ENCODE data around the gene GPR137. TPM values are rescaled to one million over a fixed set of nuclear protein-coding genes. Genes with fewer than 3 reads are reported as not detected.

GPR137 gene
- total RNA-seq, 1 donor from 2014 or later = 56.5 TPM

Other genes starting within 250 kb of the GPR137 start
- 0.17 and 0.24 TPM in 2 replicates for gene FLRT1, start 249.9 kb upstream of the GPR137 start, total RNA-seq
- 28.0 and 30.6 TPM in 2 replicates for gene MACROD1, start 119.7 kb upstream of the GPR137 start, total RNA-seq
- gene STIP1, start 99.7 kb upstream of the GPR137 start, total RNA-seq = 189 and 209 TPM in 2 replicates
- gene FERMT3, start 79.1 kb upstream of the GPR137 start, total RNA-seq = 5.4 and 5.9 TPM in 2 replicates
- 52.0 and 53.9 TPM in 2 replicates for gene TRPT1, start 59.7 kb upstream of the GPR137 start, total RNA-seq
- gene NUDT22, start 59.6 kb upstream of the GPR137 start, total RNA-seq = 42.9 and 48.2 TPM in 2 replicates
- 35.4 and 39.1 TPM in 2 replicates for gene DNAJC4, start 55.3 kb upstream of the GPR137 start, total RNA-seq
- 66.1 and 68.2 TPM in 2 replicates for gene VEGFB, start 51.3 kb upstream of the GPR137 start, total RNA-seq
- gene FKBP2, start 44.8 kb upstream of the GPR137 start, total RNA-seq = 48.5 and 57.7 TPM in 2 replicates
- gene PPP1R14B, start 38.9 kb upstream of the GPR137 start, total RNA-seq = 198 TPM in 2 replicates
- 22.6 and 27.3 TPM in 2 replicates for gene PLCB3, start 34.3 kb upstream of the GPR137 start, total RNA-seq
- 42.8 and 46.9 TPM in 2 replicates for gene BAD, start 1.2 kb upstream of the GPR137 start, total RNA-seq
- gene KCNK4, start 5.5 kb downstream of the GPR137 start, total RNA-seq = 0.62 TPM in 1 of 2 replicates, not detected in the other
- gene CATSPERZ, start 14.5 kb downstream of the GPR137 start, total RNA-seq = not detected in 2 replicates
- gene ESRRA, start 19.7 kb downstream of the GPR137 start, total RNA-seq = 28.1 and 31.4 TPM in 2 replicates
- 137 and 149 TPM in 2 replicates for gene TRMT112, start 31.7 kb downstream of the GPR137 start, total RNA-seq
- 157 and 171 TPM in 2 replicates for gene PRDX5, start 32.3 kb downstream of the GPR137 start, total RNA-seq
- 4.3 and 6.2 TPM in 2 replicates for gene CCDC88B, start 54.4 kb downstream of the GPR137 start, total RNA-seq
- gene RPS6KA4, start 73.3 kb downstream of the GPR137 start, total RNA-seq = 18.6 and 18.7 TPM in 2 replicates

Data from progenitor cell of endocrine pancreas (in vitro differentiated cells).